PC-9 (cell line): Measurements from ENCODE around the gene CAMTA1. TPM values are rescaled to one million over a fixed set of nuclear protein-coding genes. Genes with fewer than 3 reads are reported as not detected.

Source experiments
- BruUV-seq: library from RNA; stranded (reverse); fragments of 400-500 nt; replicated peaks from 2 replicates; lab custom pipeline; 2021; lab: Mats Ljungman, UMichigan
- CTCF ChIA-PET: fragments of 300-600 bp; sonication (Branson Sonifier 250); formaldehyde crosslinking; loops from one replicate; lab custom pipeline; 2022; ENCODE audit warnings: antibody characterized with exemption; lab: Charles Lee
- POLR2A ChIA-PET: fragments of 300-600 bp; sonication (Branson Sonifier 250); formaldehyde crosslinking; loops from one replicate; lab custom pipeline; 2022; ENCODE audit warnings: antibody characterized with exemption; ENCODE audit not compliant: unreplicated experiment; lab: Charles Lee
- DNase-seq, 2 experiments: peaks; one replicate each; pipeline versions ENCODE4 v3.0.0 to v3.0.0-alpha.2; 2015 to 2022; ENCODE audit warnings: mixed read lengths in 1 of 2
- H2AFZ ChIP-seq: fragments of 200-600 bp; sonication (generic); 2 replicates; pipeline ENCODE4 v1.8.1; 2017; ENCODE audit warnings: antibody characterized with exemption
- H3F3A ChIP-seq: fragments of 200-600 bp; sonication (generic); 2 replicates; pipeline ENCODE4 v1.8.1; 2017; ENCODE audit warnings: antibody characterized with exemption, mild to moderate bottlenecking, low read depth; ENCODE audit not compliant: insufficient read depth
- H3K27ac ChIP-seq: fragments of 200-600 bp; sonication (generic); 2 replicates; pipeline ENCODE4 v1.6.1; 2016; ENCODE audit warnings: mixed run types
- H3K27me3 ChIP-seq: fragments of 200-600 bp; sonication (generic); 2 replicates; pipeline ENCODE4 v1.6.1; 2016; ENCODE audit warnings: low read depth, mixed run types; ENCODE audit not compliant: insufficient read depth
- H3K36me3 ChIP-seq: fragments of 200-600 bp; sonication (generic); 2 replicates; pipeline ENCODE4 v1.6.1; 2016; ENCODE audit warnings: low read depth, mixed run types
- H3K4me1 ChIP-seq: fragments of 200-600 bp; sonication (generic); replicated peaks from 2 replicates; pipeline ENCODE4 v1.6.1; 2016; ENCODE audit warnings: mixed run types; ENCODE audit not compliant: insufficient read depth
- H3K4me2 ChIP-seq: fragments of 200-600 bp; sonication (generic); 2 replicates; pipeline ENCODE4 v1.6.1; 2017; ENCODE audit warnings: mixed run types
- H3K4me3 ChIP-seq: fragments of 200-600 bp; sonication (generic); 2 replicates; pipeline ENCODE4 v1.6.1; 2016; ENCODE audit warnings: mixed run types
- H3K79me2 ChIP-seq: fragments of 200-600 bp; sonication (generic); 2 replicates; pipeline ENCODE4 v1.6.1; 2017; ENCODE audit warnings: low read depth, mixed run types
- H3K9me2 ChIP-seq: fragments of 200-600 bp; sonication (generic); 2 replicates; pipeline ENCODE4 v1.8.1; 2017; ENCODE audit warnings: mild to moderate bottlenecking; ENCODE audit not compliant: insufficient read depth
- H3K9me3 ChIP-seq: fragments of 200-600 bp; sonication (generic); 2 replicates; pipeline ENCODE4 v1.8.1; 2016; ENCODE audit warnings: low read depth; ENCODE audit not compliant: insufficient read depth
- H4K20me1 ChIP-seq: fragments of 200-600 bp; sonication (generic); 2 replicates; pipeline ENCODE4 v1.8.1; 2017; ENCODE audit not compliant: insufficient read depth
- CTCF ChIP-seq: fragments of 200-600 bp; sonication (generic); conservative IDR thresholded peaks from 2 replicates; pipeline ENCODE4 v1.6.1; 2017; ENCODE audit warnings: mixed run types, antibody characterized with exemption, mild to moderate bottlenecking, moderate library complexity
- EZH2 ChIP-seq: fragments of 200-600 bp; sonication (generic); IDR thresholded peaks from 2 replicates; pipeline ENCODE4 v1.8.0; 2017; ENCODE audit warnings: antibody characterized with exemption, low read depth
- intact Hi-C: fragments of 100-400 bp; cut with micrococcal nuclease; formaldehyde crosslinking; loops from one replicate; pipeline ENCODE4 v1.10.0; 2022; ENCODE audit not compliant: unreplicated experiment
- total RNA-seq: library from RNA; stranded (reverse); gene quantifications from 2 replicates; pipeline ENCODE4 v1.2.3, GENCODE V29; 2021

CAMTA1 gene
- total RNA-seq, 1 experiment from 2014 or later: 72.3 TPM

- no peaks in the 10 kb centered on the region for H4K20me1 ChIP-seq
- no peaks in the 10 kb centered on the region for H3K9me2 ChIP-seq
- H3K79me2 ChIP-seq: no peaks in the 10 kb centered on the region
- H3K4me2 ChIP-seq: no peak overlapping the region
- intact Hi-C loops: no loop called here
- ChIA-PET POLR2A (no interaction called here), CTCF (no interaction called here)
- no peak for DNase-seq
- TF ChIP-seq EZH2 (no peak), CTCF (no peak)
- peaks cover 41% of the 10 kb centered on the region for H3K27me3 ChIP-seq
- no peak overlapping the region for H2AFZ ChIP-seq
- no peak overlapping the region for H3K27ac ChIP-seq
- no peak overlapping the region for H3K4me3 ChIP-seq
- H3K9me3 ChIP-seq: no peaks in the 10 kb centered on the region
- no TSS peak for BruUV-seq
- H3K4me1 ChIP-seq: no peaks in the 10 kb centered on the region
- H3F3A ChIP-seq: no peaks in the 10 kb centered on the region
- H3K36me3 ChIP-seq: no peaks in the 10 kb centered on the region
Measured at GRCh38 chr1:7084232-7084894, 299.1 kb downstream of the CAMTA1 start.

GRCh38 chr1:7085521-7085920, 300.3 kb downstream of the CAMTA1 start:
- no TSS peak for BruUV-seq
- CTCF ChIA-PET: no interaction called here
- H3K4me2 ChIP-seq: no peak overlapping the region

GRCh38 chr1:7086106-7086505, 300.9 kb downstream of the CAMTA1 start:
- Histone ChIP-seq H3K27ac (no peak overlapping the region), H3K9me3 (no peaks in the 10 kb centered on the region), H3K27me3 (peaks cover 57% of the 10 kb centered on the region), H4K20me1 (no peaks in the 10 kb centered on the region), H3K4me2 (no peak overlapping the region), H3K4me3 (no peak overlapping the region), H3K9me2 (no peaks in the 10 kb centered on the region), H3K36me3 (no peaks in the 10 kb centered on the region), H2AFZ (no peak overlapping the region), H3K4me1 (no peaks in the 10 kb centered on the region), H3K79me2 (no peaks in the 10 kb centered on the region), H3F3A (no peaks in the 10 kb centered on the region)
- TF ChIP-seq CTCF (no peak), EZH2 (no peak)
- intact Hi-C loops: no loop called here
- ChIA-PET CTCF (interaction anchor here (0.5 kb wide), 1 partner anchor 366 kb away, joined by 3 read pairs; no protein-coding TSS in a partner anchor), POLR2A (no interaction called here)
- no TSS peak for BruUV-seq
- DNase-seq: no peak

More at GRCh38 chr1:7085521-7085920, 300.3 kb downstream of the CAMTA1 start:
- Histone ChIP-seq H3K79me2 (no peaks in the 10 kb centered on the region), H4K20me1 (no peaks in the 10 kb centered on the region), H3K36me3 (no peaks in the 10 kb centered on the region), H3K4me1 (no peaks in the 10 kb centered on the region), H3K9me3 (no peaks in the 10 kb centered on the region), H3K27me3 (peaks cover 52% of the 10 kb centered on the region), H3K4me3 (no peak overlapping the region), H3K27ac (no peak overlapping the region), H2AFZ (no peak overlapping the region), H3K9me2 (no peaks in the 10 kb centered on the region), H3F3A (no peaks in the 10 kb centered on the region)
- TF ChIP-seq EZH2 (no peak), CTCF (no peak)
- POLR2A ChIA-PET: no interaction called here
- intact Hi-C loops: no loop called here
- no peak for DNase-seq
